ENCODE measurements around the gene NADK2. TPM values are rescaled to one million over a fixed set of nuclear protein-coding genes. Genes with fewer than 3 reads are reported as not detected.

Gene NADK2
- 20.1 and 24.5 TPM in 2 replicates for polyA plus RNA-seq

GRCh38 chr5:36241631-36242533 is at the start of gene NADK2:
NADK2 (minus strand) TSS chr5:36241925; CDS start chr5:36241798, 127 bp downstream.

GRCh38 chr5:36151434-36152323 is 90.0 kb downstream of the NADK2 start, which contains the start of the genes LMBRD2 and SKP2:
LMBRD2 (minus strand) TSS chr5:36151887; CDS start chr5:36143349, 8,538 bp downstream.
SKP2 (plus strand) TSS chr5:36152111; CDS start chr5:36152263, 152 bp downstream.

Other genes starting within 250 kb of the NADK2 start
- not detected in 2 replicates for gene UGT3A2, start 175.0 kb downstream of the NADK2 start, polyA plus RNA-seq
- gene LMBRD2, start 90.0 kb downstream of the NADK2 start, polyA plus RNA-seq = 72.3 and 79.1 TPM in 2 replicates
- 3.3 and 5.6 TPM in 2 replicates for gene SKP2, start 89.8 kb downstream of the NADK2 start, polyA plus RNA-seq
- 2.1 and 4.0 TPM in 2 replicates for gene RANBP3L, start 60.0 kb upstream of the NADK2 start, polyA plus RNA-seq

All from Purkinje cell (primary cell).